Stomach (tissue), 9 donors: ENCODE results near the gene BICDL1. TPM values are rescaled to one million over a fixed set of nuclear protein-coding genes. Genes with fewer than 3 reads are reported as not detected.
"Not testable (repeated sequence)": the region's sequence is repeated elsewhere in the genome, so short reads cannot be mapped to it uniquely, and the experiment has no call there.

ENCODE experiments used
- DNase-seq, 2 donors: peaks; one replicate each; pipeline versions ENCODE4 v3.0.0 to v3.0.0-alpha.2; 2013 to 2019
- H3K27ac ChIP-seq, 5 donors: fragments of 200-600 bp in 4 of 5; sonication (generic) in 4 of 5; one replicate each; pipeline ENCODE4 v1.5.1; 2013 to 2019; ENCODE audit warnings: mild to moderate bottlenecking in 1 of 5, moderate library complexity in 1 of 5
- H3K27me3 ChIP-seq, 3 donors: fragments of 200-600 bp; sonication (generic); one replicate each; pipeline ENCODE4 v1.5.1; 2017 to 2019; ENCODE audit warnings: mixed run types in 1 of 3
- H3K36me3 ChIP-seq, 4 donors: fragments of 200-600 bp; sonication (generic); 1 replicate in 3 of 4; 2 replicates in 1 of 4; pipeline ENCODE4 v1.5.1; 2016 to 2019
- H3K4me1 ChIP-seq, 4 donors: fragments of 200-600 bp; sonication (generic); one replicate each; pipeline ENCODE4 v1.5.1; 2016 to 2019
- H3K4me3 ChIP-seq, 4 donors: fragments of 200-600 bp; sonication (generic) in 3 of 4; one replicate each; pipeline ENCODE4 v1.5.1; 2016 to 2019; ENCODE audit warnings: mild to moderate bottlenecking in 1 of 4
- H3K9me3 ChIP-seq, 4 donors: fragments of 200-600 bp; sonication (generic); one replicate each; pipeline ENCODE4 v1.5.1; 2016 to 2019
- CTCF ChIP-seq, 7 experiments: fragments of 450-650 bp in 4 of 7; fragments of 200-600 bp in 3 of 7; sonication (generic) in 3 of 7; IDR thresholded peaks; one replicate each; pipeline ENCODE4 v1.5.1; 2016 to 2019; ENCODE audit warnings: antibody characterized with exemption in 7 of 7, control low read depth in 2 of 7, mild to moderate bottlenecking in 1 of 7
- EP300 ChIP-seq: sonication (generic); formaldehyde crosslinking; IDR thresholded peaks from one replicate; pipeline ENCODE4 v1.6.1; 2017; ENCODE audit warnings: antibody characterized with exemption
- POLR2A ChIP-seq, 4 donors: fragments of 450-650 bp; IDR thresholded peaks; one replicate each; pipeline ENCODE4 v1.6.1; 2016; ENCODE audit warnings: antibody characterized with exemption in 4 of 4, control low read depth in 2 of 4, mild to moderate bottlenecking in 1 of 4, moderate library complexity in 1 of 4
- POLR2AphosphoS5 ChIP-seq, 3 donors: sonication (generic); formaldehyde crosslinking; IDR thresholded peaks; one replicate each; pipeline ENCODE4 v1.6.1; 2016; ENCODE audit warnings: antibody characterized with exemption in 3 of 3
- WGBS, 5 donors: extraction: QIAGEN DNeasy Blood & Tissue Kit in 3 of 5; methylation state at CpG; one replicate each; pipeline versions ENCODE4 v1.1.5 to v1.1.7; 2013 to 2018; 5-methylcytosine and 5-hydroxymethylcytosine counted together
- intact Hi-C: fragments of 100-400 bp; cut with DNase I; formaldehyde crosslinking; loops from one replicate; pipeline ENCODE4 v1.15.1; 2023; ENCODE audit warnings: low total_unique reads
- polyA plus RNA-seq, 3 donors: library from polyadenylated mRNA; stranded (reverse); fragments of 200-250 nt; gene quantifications; one replicate each; pipeline ENCODE4 v1.2.3, GENCODE V29; 2013
- total RNA-seq, 5 donors: library from RNA; depleted of rRNA; stranded (reverse); fragments of >200 nt; gene quantifications; one replicate each; pipeline versions ENCODE4 v1.1.0 to v1.2.3, GENCODE V29; 2014 to 2016
- donor health status: healthy with polysubstance abuse.
- donor health status: Bipolar disorder and iron deficiency.
- donor health status: healthy.

BICDL1 gene
- total and polyA plus RNA-seq, 8 donors: 8.6 to 68.7 (median 25.4) TPM

- WGBS, 5 donors: 75 to 78% (median 75%) methylated on average over 9 of the region's 9 CpGs
- TF ChIP-seq POLR2A (IDR thresholded peaks at IDR 0.05) (no peak), EP300 (no peak), CTCF (IDR thresholded peaks at IDR 0.05) (no peak), POLR2AphosphoS5 (IDR thresholded peaks at IDR 0.05) (no peak)
- H3K36me3 ChIP-seq: no peaks in the 10 kb centered on the region
- H3K27me3 ChIP-seq: no peaks in the 10 kb centered on the region
- no peak overlapping the region for H3K27ac ChIP-seq
- no peak overlapping the region for H3K4me3 ChIP-seq
- no peaks in the 10 kb centered on the region for H3K9me3 ChIP-seq
- intact Hi-C loops: no loop called here
- DNase-seq: peak in 1 of 2 donors; percentile 49
- H3K4me1 ChIP-seq: no peaks in the 10 kb centered on the region
Measured at GRCh38 chr12:120013659-120014380, 24.8 kb downstream of the BICDL1 start.

GRCh38 chr12:120014381-120014735 lies 25.3 kb downstream of the BICDL1 start:
- WGBS, 5 donors: 83 to 94% (median 91%) methylated on average over 11 of the region's 11 CpGs
- intact Hi-C loops: not testable (repeated sequence)

GRCh38 chr12:120015313-120015712 lies 26.3 kb downstream of the BICDL1 start:
- no peak overlapping the region for H3K27ac ChIP-seq
- H3K36me3 ChIP-seq: no peaks in the 10 kb centered on the region
- H3K9me3 ChIP-seq: no peaks in the 10 kb centered on the region
- no peak for TF ChIP-seq POLR2A (IDR thresholded peaks at IDR 0.05)
- TF ChIP-seq POLR2AphosphoS5 (IDR thresholded peaks at IDR 0.05): no peak
- no peak for TF ChIP-seq EP300
- no peak for TF ChIP-seq CTCF (IDR thresholded peaks at IDR 0.05)
- WGBS, 5 donors: 55 to 67% (median 58%) methylated on average over 3 of the region's 3 CpGs
- no peak overlapping the region for H3K4me3 ChIP-seq
- intact Hi-C loops: no loop called here
- DNase-seq: peak in 1 of 2 donors; percentile 2
- no peaks in the 10 kb centered on the region for H3K4me1 ChIP-seq
- no peaks in the 10 kb centered on the region for H3K27me3 ChIP-seq

More at GRCh38 chr12:120014381-120014735, 25.3 kb downstream of the BICDL1 start:
- not testable (repeated sequence) for DNase-seq, H3K27me3 ChIP-seq, H3K36me3 ChIP-seq, H3K4me1 ChIP-seq, H3K27ac ChIP-seq, H3K4me3 ChIP-seq, H3K9me3 ChIP-seq

GRCh38 chr12:120016199-120016598 lies 27.2 kb downstream of the BICDL1 start:
- H3K27me3 ChIP-seq, H3K36me3 ChIP-seq, H3K9me3 ChIP-seq, intact Hi-C loops, DNase-seq, H3K27ac ChIP-seq, H3K4me3 ChIP-seq, H3K4me1 ChIP-seq: not testable (repeated sequence)
- 72 to 86% (median 81%) methylated on average over 2 of the region's 2 CpGs for WGBS, 5 donors

GRCh38 chr12:120019197-120019596 lies 30.2 kb downstream of the BICDL1 start:
- Histone ChIP-seq H3K27ac (no peak overlapping the region), H3K4me1 (no peaks in the 10 kb centered on the region), H3K36me3 (no peaks in the 10 kb centered on the region), H3K9me3 (no peaks in the 10 kb centered on the region), H3K27me3 (no peaks in the 10 kb centered on the region), H3K4me3 (no peak overlapping the region)
- TF ChIP-seq EP300 (no peak), POLR2AphosphoS5 (IDR thresholded peaks at IDR 0.05) (no peak), CTCF (IDR thresholded peaks at IDR 0.05) (no peak), POLR2A (IDR thresholded peaks at IDR 0.05) (no peak)
- DNase-seq: no peak
- intact Hi-C loops: no loop called here
